Hippocampal formation (tissue), 2 donors: ENCODE data around the gene CIBAR2.

ENCODE experiments used
- DNase-seq, 2 donors: peaks; one replicate each; lab custom pipeline; 2025; lab: John Stamatoyannopoulos, UW

CIBAR2 gene

GRCh38 chr16:85144026-85144915 is 32.0 kb upstream of the CIBAR2 start:
- no peak for DNase-seq

DNA sequence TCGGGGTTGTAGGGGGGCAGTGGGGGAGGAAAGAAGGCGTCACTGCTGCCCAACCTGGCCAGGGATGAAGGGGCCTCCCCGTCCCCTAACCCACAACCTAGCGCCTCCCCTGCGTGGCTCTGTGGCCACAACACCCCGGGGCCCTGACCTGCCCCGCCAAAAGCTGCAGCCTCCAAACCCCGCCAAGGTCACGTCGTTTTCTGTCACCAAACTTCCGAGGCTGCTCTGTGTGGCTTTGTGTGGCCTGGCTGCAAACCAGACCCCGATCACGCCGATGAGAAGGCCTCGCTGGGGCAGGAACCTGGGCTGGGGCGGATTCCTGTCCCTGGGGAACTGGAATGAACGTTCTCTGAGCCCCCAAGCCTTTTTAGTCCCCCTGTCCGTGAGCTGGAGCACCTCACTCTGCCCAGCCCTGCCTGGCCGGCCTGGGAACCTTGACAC is 30.5 kb upstream of the CIBAR2 start:
- DNase-seq: no peak

DNA sequence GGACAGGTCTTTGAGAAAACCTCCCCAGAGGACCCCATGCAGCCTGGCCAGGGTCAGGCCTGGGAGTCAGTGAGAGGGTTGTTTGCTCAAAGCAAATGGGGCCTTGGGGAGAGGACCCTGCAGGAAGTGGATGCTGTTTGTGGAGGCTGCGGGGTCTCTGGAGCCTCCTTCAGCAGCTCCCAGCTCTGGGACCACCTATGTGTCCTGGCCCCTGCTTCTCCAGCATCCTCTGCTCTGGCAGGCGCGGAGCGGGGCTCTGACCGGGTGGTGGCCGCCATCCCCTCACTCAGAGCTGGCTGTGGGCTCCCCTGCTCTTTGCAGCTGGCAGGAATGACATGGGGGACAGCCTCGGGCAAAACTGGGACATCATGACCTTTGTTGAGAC is 29.8 kb upstream of the CIBAR2 start:
- no peak for DNase-seq

DNA sequence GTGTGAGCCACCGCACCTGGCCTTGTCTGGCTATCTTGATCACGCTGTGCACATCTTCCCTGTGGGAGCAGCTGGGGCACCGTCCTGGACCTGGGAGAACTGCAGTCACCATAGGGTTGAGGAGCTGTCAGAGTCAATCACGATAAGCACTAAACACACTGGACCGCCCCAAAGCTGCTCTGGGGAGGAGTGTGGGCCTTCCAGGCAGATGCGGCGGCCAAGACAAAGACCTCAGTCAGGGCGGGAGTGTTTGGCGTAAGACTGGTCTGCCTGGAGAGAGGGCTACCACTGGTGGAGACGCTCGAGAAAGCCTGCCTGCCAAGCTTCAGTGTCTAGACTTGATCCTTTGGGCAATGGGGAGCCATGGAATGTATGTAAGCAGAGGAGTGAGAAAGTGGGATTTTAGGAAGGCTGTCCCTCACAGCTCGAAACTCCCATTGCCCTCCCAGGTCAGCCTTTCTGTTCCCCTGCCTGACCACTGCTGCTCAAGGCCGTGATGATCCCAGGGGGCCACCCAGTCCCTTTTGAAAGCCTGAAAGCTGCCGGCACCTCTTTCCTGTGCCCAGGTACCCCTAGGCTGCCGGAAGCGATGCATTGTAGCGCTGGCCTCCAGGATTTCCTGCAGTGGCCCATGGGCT is 29.3 kb upstream of the CIBAR2 start:
- DNase-seq: no peak

GRCh38 chr16:85140455-85141012 is 28.3 kb upstream of the CIBAR2 start:
- no peak for DNase-seq

GRCh38 chr16:85139881-85140339 is 27.6 kb upstream of the CIBAR2 start:
- DNase-seq: no peak

DNA sequence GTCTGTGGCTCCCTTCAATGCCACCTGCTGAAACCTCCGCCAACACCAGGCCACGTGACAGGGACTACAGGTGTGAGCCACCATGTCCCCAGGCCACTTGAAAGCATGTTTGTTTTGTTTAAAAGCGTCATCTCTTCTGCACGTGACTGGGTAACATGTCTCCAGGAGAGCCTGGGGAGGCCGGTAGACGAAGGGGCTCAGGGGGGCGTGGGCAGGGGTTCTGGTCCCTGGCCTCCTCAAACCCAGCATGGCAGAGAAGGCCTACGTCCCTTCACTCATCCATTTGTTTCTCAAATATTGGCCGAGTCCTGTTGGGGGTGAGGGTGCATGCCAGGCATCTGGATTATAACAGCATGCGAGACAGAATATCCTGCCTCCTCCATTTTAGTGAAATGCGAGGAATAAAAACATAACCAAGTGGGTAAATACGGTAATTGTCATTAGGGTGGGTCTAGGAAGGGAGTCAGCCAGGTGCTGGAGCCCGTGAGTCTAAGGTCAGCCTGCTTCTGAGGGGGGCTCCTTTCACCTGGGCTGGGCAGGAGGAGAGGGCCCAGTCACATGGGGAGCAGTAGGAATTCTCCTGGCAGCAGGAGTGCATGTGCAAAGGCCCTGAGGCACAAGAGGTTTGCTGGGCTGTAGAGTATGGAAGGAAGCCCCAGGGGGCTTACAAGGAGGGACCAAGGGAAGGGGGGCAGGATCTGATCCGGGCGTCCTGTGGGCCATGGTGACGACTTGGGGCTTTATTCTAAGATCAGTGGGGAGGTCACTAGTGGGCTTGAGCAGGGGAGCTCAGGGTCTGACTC is 26.8 kb upstream of the CIBAR2 start:
- no peak for DNase-seq

GRCh38 chr16:85138073-85138824 is 26.0 kb upstream of the CIBAR2 start:
- DNase-seq: no peak

GRCh38 chr16:85137323-85138072 is 25.2 kb upstream of the CIBAR2 start:
- peak; percentile 71 to 89 for DNase-seq

GRCh38 chr16:85136702-85137322 is 24.5 kb upstream of the CIBAR2 start:
- DNase-seq: no peak

- DNase-seq: peak in 1 of 2 donors; percentile 36
Observed at GRCh38 chr16:85136213-85136701, 24.0 kb upstream of the CIBAR2 start.

DNA sequence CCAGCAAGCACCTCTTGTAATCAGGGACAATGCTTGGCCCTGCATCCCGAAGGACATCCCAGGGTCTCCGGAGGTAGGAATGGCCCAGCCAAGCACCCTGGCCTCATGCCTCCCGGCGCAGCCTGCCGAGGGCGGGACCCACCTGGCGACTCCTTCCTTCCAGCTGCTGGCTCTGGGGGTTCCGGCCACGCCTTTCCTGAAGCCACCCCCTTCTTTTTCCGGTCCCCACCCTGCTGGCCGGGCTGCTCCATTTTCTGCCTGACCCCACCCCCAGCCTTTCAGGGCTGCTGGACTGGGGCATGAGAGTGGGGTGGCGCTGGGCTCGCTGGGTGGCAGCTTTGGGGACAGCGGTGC is 22.5 kb upstream of the CIBAR2 start:
- DNase-seq: no peak

- no peak for DNase-seq
Observed at GRCh38 chr16:85134076-85134788, 22.0 kb upstream of the CIBAR2 start.

GRCh38 chr16:85133290-85133599 is 21.0 kb upstream of the CIBAR2 start:
- no peak for DNase-seq

- no peak for DNase-seq
Observed at GRCh38 chr16:85132456-85133289, 20.4 kb upstream of the CIBAR2 start.

- no peak for DNase-seq
Observed at GRCh38 chr16:85130705-85131028, 18.4 kb upstream of the CIBAR2 start.

GRCh38 chr16:85129876-85130704 is 17.8 kb upstream of the CIBAR2 start:
- DNase-seq: no peak
